ENCODE measurements around the gene SENP3. TPM values are rescaled to one million over a fixed set of nuclear protein-coding genes. Genes with fewer than 3 reads are reported as not detected.

Gene SENP3
- total and polyA plus RNA-seq, 2 of the 13 experiments (the other 11 are each of a cell fraction or from before 2014, with no cell fraction given), result 55.8 to 75.4 TPM

DNA sequence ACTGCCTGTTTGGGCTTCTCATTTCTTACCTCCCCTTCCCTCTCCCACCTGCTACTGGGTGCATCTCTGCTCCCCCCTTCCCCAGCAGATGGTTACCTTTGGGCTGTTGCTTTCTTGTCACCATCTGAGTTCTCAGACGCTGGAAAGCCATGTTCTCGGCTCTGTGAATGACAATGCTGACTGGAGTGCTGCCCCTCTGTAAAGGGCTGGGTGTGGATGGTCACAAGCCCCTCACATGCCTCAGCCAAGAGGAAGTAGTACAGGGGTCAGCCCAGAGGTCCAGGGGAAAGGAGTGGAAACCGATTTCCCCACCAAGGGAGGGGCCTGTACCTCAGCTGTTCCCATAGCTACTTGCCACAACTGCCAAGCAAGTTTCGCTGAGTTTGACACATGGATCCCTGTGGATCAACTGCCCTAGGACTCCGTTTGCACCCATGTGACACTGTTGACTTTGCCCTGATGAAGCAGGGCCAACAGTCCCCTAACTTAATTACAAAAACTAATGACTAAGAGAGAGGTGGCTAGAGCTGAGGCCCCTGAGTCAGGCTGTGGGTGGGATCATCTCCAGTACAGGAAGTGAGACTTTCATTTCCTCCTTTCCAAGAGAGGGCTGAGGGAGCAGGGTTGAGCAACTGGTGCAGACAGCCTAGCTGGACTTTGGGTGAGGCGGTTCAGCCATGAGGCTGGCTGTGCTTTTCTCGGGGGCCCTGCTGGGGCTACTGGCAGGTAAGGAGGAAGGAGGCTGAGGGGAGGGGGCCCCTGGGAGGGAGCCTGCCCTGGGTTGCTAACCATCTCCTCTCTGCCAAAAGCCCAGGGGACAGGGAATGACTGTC is 17.5 kb downstream of the SENP3 start, which contains the start of gene CD68 (continued):
- TF ChIP-seq CREB3 (CRISPR knock-in tag; IDR thresholded peaks at IDR 0.05) (no peak), HOXD1 (CRISPR knock-in tag; IDR thresholded peaks at IDR 0.05) (peak; percentile 83; the same call in 1 of the 2 replicates), BCL6 (CRISPR knock-in tag; IDR thresholded peaks at IDR 0.05) (peak; percentile 71), ZNF652 (CRISPR knock-in tag; IDR thresholded peaks at IDR 0.05; ENCODE audit: borderline replicate concordance, low read depth) (no peak), MAX (IDR thresholded peaks at IDR 0.05) (peak; percentile 86), MTA3 (CRISPR knock-in tag; IDR thresholded peaks at IDR 0.05) (no peak), NCOA1 (CRISPR knock-in tag; IDR thresholded peaks at IDR 0.05) (no peak), NRL (CRISPR knock-in tag; IDR thresholded peaks at IDR 0.05; ENCODE audit: borderline replicate concordance) (0 out of 2 replicates have a peak, but pooled peaks have one; percentile 37), ZNF253 (CRISPR knock-in tag; IDR thresholded peaks at IDR 0.05; ENCODE audit: borderline replicate concordance) (peak; percentile 73; the same call in 1 of the 2 replicates), POLR2G (IDR thresholded peaks at IDR 0.05; ENCODE audit: low read depth, low read length) (peak; percentile 99), TEAD3 (CRISPR knock-in tag; optimal IDR thresholded peaks at IDR 0.05; ENCODE audit: borderline replicate concordance) (peak; percentile 55), CBX1 (IDR thresholded peaks at IDR 0.05; ENCODE audit: low read depth) (peak; percentile 75), ZNF558 (CRISPR knock-in tag; IDR thresholded peaks at IDR 0.05; ENCODE audit: borderline replicate concordance) (peak; percentile 56; the same call in 1 of the 2 replicates), CBFB (CRISPR knock-in tag; IDR thresholded peaks at IDR 0.05) (peak; percentile 71; the same call in 1 of the 2 replicates), ZNF772 (CRISPR knock-in tag; IDR thresholded peaks at IDR 0.05) (no peak)
- TF ChIP-seq, protein P1, sequence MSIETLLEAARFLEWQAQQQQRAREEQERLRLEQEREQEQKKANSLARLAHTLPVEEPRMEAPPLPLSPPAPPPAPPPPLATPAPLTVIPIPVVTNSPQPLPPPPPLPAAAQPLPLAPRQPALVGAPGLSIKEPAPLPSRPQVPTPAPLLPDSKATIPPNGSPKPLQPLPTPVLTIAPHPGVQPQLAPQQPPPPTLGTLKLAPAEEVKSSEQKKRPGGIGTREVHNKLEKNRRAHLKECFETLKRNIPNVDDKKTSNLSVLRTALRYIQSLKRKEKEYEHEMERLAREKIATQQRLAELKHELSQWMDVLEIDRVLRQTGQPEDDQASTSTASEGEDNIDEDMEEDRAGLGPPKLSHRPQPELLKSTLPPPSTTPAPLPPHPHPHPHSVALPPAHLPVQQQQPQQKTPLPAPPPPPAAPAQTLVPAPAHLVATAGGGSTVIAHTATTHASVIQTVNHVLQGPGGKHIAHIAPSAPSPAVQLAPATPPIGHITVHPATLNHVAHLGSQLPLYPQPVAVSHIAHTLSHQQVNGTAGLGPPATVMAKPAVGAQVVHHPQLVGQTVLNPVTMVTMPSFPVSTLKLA (IDR thresholded peaks at IDR 0.05), result peak; percentile 92
- TF ChIP-seq, protein P2, sequence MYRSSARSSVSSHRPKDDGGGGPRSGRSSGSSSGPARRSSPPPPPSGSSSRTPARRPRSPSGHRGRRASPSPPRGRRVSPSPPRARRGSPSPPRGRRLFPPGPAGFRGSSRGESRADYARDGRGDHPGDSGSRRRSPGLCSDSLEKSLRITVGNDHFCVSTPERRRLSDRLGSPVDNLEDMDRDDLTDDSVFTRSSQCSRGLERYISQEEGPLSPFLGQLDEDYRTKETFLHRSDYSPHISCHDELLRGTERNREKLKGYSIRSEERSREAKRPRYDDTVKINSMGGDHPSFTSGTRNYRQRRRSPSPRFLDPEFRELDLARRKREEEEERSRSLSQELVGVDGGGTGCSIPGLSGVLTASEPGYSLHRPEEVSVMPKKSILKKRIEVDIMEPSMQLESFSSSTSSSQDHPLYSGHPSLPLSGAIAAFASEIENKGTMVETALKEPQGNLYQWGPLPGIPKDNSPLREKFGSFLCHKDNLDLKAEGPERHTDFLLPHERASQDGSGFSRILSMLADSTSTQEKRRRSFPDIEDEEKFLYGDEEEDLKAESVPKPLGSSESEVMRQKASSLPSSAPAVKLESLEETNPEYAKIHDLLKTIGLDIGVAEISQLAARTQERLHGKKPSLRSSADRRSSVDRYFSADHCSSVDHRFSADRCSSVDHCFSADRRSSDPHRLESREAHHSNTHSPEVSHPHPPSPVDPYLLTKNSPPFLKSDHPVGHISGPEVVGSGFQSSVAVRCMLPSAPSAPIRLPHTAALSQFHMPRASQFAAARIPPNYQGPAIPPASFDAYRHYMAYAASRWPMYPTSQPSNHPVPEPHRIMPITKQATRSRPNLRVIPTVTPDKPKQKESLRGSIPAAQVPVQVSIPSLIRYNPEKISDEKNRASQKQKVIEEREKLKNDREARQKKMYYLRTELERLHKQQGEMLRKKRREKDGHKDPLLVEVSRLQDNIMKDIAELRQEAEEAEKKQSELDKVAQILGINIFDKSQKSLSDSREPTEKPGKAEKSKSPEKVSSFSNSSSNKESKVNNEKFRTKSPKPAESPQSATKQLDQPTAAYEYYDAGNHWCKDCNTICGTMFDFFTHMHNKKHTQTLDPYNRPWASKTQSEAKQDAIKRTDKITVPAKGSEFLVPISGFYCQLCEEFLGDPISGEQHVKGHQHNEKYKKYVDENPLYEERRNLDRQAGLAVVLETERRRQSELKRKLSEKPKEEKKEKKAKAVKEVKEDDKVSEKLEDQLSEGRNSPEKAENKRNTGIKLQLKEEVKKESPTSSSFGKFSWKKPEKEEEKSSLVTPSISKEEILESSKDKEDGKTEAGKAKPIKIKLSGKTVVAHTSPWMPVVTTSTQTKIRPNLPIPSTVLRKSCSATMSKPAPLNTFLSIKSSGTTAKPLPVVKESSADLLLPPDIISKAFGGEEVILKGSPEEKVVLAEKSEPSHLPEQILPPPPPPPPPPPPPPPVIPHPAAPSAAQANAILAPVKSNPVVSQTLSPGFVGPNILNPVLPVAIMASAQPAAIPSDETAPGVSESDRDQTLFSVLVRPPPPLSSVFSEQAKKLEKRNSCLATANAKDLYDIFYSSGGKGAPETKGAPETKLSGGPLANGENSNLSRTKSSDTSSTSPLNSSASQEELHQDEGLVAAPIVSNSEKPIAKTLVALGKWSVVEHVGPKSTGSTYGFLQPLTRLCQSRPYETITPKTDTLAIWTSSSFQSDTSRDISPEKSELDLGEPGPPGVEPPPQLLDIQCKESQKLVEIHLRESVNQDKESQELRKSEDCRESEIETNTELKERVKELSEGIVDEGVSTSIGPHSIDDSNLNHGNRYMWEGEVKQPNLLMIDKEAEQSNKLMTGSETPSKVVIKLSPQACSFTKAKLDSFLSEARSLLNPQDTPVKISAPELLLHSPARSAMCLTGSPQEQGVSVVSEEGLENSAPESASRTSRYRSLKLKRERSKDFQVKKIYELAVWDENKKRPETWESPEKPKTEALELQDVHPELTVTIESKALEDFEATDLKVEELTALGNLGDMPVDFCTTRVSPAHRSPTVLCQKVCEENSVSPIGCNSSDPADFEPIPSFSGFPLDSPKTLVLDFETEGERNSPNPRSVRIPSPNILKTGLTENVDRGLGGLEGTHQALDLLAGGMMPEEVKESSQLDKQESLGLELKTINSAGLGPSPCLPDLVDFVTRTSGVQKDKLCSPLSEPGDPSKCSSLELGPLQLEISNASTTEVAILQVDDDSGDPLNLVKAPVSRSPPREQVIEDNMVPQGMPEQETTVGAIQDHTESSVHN (CRISPR knock-in tag; IDR thresholded peaks at IDR 0.05), result peak; percentile 99
